Activated T-cell treated with anti-CD3 and anti-CD28 coated beads, Interleukin-2, amount 50 U/mL, for 1 hour (primary cell): ENCODE measurements around the gene DCX.

Experiments used
- DNase-seq: peaks from one replicate; pipeline ENCODE4 v3.0.0-alpha.2; 2020

DCX gene

GRCh38 chrX:111411983-111412382, at the start of gene DCX:
Gene DCX, minus strand, starts transcription at chrX:111412192. Its CDS starts 1,794 bp downstream, at chrX:111410398.
- no peak for DNase-seq

GRCh38 chrX:111460607-111461006, 48.6 kb upstream of the DCX start:
- DNase-seq, result no peak

GRCh38 chrX:111447298-111447697, 35.3 kb upstream of the DCX start:
- no peak for DNase-seq

GRCh38 chrX:111445485-111445884, 33.5 kb upstream of the DCX start:
- no peak for DNase-seq

GRCh38 chrX:111444881-111445280, 32.9 kb upstream of the DCX start:
- DNase-seq, result no peak

GRCh38 chrX:111443946-111444345, 32.0 kb upstream of the DCX start:
- DNase-seq, result no peak

GRCh38 chrX:111442791-111443190, 30.8 kb upstream of the DCX start:
- no peak for DNase-seq

- no peak for DNase-seq
Observed at GRCh38 chrX:111435469-111435868, 23.5 kb upstream of the DCX start.

- DNase-seq, result no peak
Observed at GRCh38 chrX:111431001-111431400, 19.0 kb upstream of the DCX start.

GRCh38 chrX:111411557-111411956, 435 bp downstream of the DCX start:
- no peak for DNase-seq

GRCh38 chrX:111410590-111411078, 1.4 kb downstream of the DCX start:
- no peak for DNase-seq

GRCh38 chrX:111409326-111409725, 2.7 kb downstream of the DCX start:
- DNase-seq, result no peak

- no peak for DNase-seq
Observed at GRCh38 chrX:111407948-111408347, 4.0 kb downstream of the DCX start.

GRCh38 chrX:111402344-111402743, 9.6 kb downstream of the DCX start:
- DNase-seq, result no peak

- no peak for DNase-seq
Observed at GRCh38 chrX:111395149-111395548, 16.8 kb downstream of the DCX start.

- DNase-seq, result no peak
Observed at GRCh38 chrX:111394569-111394968, 17.4 kb downstream of the DCX start.

- DNase-seq, result no peak
Observed at GRCh38 chrX:111387470-111388070, 24.4 kb downstream of the DCX start.

GRCh38 chrX:111386615-111387233, 25.3 kb downstream of the DCX start:
- DNase-seq, result no peak

GRCh38 chrX:111386077-111386476, 25.9 kb downstream of the DCX start:
- DNase-seq, result no peak

- no peak for DNase-seq
Observed at GRCh38 chrX:111382277-111382676, 29.7 kb downstream of the DCX start.

- no peak for DNase-seq
Observed at GRCh38 chrX:111376897-111377578, 35.0 kb downstream of the DCX start.

GRCh38 chrX:111376486-111376885, 35.5 kb downstream of the DCX start:
- no peak for DNase-seq

- DNase-seq, result no peak
Observed at GRCh38 chrX:111375747-111376146, 36.2 kb downstream of the DCX start.

GRCh38 chrX:111372086-111372485, 39.9 kb downstream of the DCX start:
- DNase-seq, result no peak
